Measurements from ENCODE around the gene NLRP5.
"Not testable (repeated sequence)": the region's sequence is repeated elsewhere in the genome, so short reads cannot be mapped to it uniquely, and the experiment has no call there.

The NLRP5 gene

DNA sequence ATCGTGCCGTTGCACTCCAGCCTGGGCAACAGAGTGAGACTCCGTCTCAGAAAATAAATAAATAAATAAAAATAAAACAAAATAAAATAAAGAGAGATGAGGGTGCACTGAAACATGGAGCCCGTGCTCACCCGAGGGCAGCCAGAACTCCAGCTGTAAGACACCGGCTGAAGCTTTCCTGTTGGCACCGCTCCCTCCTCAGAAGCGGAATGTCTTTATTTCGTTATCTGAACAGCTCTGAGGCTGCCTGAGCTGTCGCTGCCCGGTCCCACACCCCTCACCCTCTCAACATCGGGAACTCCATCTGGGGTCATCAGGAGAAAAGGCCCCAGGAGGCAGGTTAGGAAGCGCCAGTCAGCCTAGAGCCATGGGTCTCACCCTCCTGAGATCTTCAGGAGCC is 110.1 kb downstream of the NLRP5 start:
- no peak for DNase-seq (ENCODE audit: low read depth)
- TF ChIP-seq, protein P1, sequence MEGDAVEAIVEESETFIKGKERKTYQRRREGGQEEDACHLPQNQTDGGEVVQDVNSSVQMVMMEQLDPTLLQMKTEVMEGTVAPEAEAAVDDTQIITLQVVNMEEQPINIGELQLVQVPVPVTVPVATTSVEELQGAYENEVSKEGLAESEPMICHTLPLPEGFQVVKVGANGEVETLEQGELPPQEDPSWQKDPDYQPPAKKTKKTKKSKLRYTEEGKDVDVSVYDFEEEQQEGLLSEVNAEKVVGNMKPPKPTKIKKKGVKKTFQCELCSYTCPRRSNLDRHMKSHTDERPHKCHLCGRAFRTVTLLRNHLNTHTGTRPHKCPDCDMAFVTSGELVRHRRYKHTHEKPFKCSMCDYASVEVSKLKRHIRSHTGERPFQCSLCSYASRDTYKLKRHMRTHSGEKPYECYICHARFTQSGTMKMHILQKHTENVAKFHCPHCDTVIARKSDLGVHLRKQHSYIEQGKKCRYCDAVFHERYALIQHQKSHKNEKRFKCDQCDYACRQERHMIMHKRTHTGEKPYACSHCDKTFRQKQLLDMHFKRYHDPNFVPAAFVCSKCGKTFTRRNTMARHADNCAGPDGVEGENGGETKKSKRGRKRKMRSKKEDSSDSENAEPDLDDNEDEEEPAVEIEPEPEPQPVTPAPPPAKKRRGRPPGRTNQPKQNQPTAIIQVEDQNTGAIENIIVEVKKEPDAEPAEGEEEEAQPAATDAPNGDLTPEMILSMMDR (IDR thresholded peaks at IDR 0.05; ENCODE audit: low read depth, low read length, missing control alignments), result no peak
- in situ Hi-C loops (cut with HindIII; ENCODE audit: low sequenced_read_pairs), result no loop called here
- H3K4me3 ChIP-seq (ENCODE audit: low read depth, low read length), result no peak overlapping the region

DNA sequence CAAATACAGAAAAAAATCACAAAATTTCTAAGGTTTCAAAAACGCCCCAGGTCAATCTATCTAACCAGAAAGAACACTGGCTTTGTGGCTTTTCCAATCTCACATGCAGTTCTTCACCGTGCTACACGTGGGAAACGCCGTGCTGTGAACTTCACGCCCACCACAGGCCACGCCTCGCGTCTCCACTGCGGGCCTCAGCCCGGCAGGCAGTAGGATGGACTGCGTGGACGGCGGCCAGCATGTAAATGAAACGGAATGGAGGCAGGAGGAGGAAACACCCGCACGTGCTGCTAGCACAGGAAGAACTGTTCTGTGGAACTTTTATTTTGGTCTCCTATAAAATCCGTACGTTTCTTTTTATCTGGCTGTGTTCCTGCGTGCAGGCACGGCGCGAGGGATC is 110.7 kb downstream of the NLRP5 start:
- H3K4me3 ChIP-seq (ENCODE audit: low read depth, low read length), result no peak overlapping the region
- TF ChIP-seq, protein P1 (IDR thresholded peaks at IDR 0.05; ENCODE audit: low read depth, low read length, missing control alignments), result no peak
- in situ Hi-C loops (cut with HindIII; ENCODE audit: low sequenced_read_pairs), result no loop called here
- no peak for DNase-seq (ENCODE audit: low read depth)

DNA sequence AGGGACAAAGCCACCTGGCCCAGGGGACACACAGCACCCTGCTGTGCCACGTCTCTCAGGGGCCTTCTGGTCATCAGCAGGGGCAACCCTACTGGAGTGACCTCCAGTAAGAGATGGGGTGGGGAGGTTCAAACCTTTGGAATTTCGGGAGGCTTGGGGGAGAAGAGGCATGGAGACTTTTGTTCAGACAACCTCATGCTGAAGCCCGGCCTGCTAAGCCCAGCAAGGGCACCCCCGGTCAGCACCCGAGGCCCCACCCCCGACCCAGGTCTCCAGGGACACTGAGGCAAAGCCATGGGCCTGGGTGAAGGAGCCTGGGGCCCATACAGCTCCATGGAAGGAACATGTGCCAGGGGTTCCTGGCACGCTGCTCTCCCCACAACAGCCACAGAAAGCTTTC is 111.2 kb downstream of the NLRP5 start:
- no peak for DNase-seq (ENCODE audit: low read depth)
- no peak overlapping the region for H3K4me3 ChIP-seq (ENCODE audit: low read depth, low read length)
- TF ChIP-seq, protein P1 (IDR thresholded peaks at IDR 0.05; ENCODE audit: low read depth, low read length, missing control alignments), result no peak
- in situ Hi-C loops (cut with HindIII; ENCODE audit: low sequenced_read_pairs), result no loop called here

DNA sequence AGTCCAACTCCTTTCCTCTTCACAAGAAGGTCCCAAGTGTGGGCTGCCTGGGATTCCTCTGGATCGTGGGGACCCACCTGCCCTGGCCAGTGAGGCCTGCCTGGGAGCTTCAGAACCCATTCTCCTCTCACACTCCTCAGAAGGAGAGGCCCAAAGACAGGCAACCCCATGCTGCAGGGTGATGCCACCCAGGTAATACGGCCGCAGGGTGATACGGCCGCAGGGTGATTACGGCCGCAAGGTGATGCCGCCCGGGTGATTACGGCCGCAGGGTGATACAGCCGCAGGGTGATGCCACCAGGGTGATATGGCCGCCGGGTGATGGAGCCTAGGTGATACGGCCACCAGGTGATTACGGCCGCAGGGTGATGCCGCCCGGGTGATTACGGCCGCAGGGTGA is 111.7 kb downstream of the NLRP5 start:
- DNase-seq (ENCODE audit: low read depth); H3K4me3 ChIP-seq (ENCODE audit: low read depth, low read length); in situ Hi-C loops (cut with HindIII; ENCODE audit: low sequenced_read_pairs): not testable (repeated sequence)

DNA sequence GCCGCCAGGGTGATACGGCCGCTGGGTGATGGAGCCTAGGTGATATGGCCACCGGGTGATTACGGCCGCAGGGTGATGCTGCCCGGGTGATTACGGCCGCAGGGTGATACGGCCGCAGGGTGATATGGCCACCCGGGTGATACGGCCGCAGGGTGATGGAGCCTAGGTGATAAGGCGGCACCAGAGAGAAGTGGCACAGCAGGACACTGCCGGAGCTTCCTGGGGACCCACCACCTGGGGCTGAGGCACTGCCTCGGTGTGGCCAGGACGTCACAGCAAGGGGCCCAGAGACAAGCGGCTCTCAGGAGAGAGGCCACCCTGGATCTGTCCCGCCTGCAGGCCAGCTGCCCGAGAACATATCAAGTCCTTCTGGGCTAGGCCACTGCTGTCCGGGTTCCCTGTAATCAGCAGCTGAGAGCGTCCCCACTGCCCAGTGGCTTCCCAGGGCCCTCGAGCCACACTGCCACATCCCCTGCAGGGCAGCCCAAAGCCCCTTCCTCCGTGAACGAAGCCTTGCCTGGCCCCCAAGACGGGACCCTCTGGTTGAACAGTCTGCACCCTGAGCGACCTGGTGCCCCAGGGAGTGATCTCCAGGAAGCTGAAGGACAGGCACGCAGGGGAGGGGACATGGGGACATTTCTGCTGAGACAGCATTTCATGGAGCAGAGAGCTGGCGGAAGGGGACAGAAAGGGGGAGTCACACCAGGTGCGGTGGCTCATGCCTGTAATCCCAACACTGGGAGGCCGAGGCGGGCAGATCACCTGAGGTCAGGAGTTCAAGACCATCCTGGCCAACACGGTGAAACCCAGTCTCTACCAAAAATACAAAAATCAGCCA is 112.4 kb downstream of the NLRP5 start:
- DNase-seq (ENCODE audit: low read depth), result no peak
- H3K4me3 ChIP-seq (ENCODE audit: low read depth, low read length), result no peak overlapping the region
- in situ Hi-C loops (cut with HindIII; ENCODE audit: low sequenced_read_pairs), result no loop called here
- TF ChIP-seq, protein P1 (IDR thresholded peaks at IDR 0.05; ENCODE audit: low read depth, low read length, missing control alignments), result no peak

DNA sequence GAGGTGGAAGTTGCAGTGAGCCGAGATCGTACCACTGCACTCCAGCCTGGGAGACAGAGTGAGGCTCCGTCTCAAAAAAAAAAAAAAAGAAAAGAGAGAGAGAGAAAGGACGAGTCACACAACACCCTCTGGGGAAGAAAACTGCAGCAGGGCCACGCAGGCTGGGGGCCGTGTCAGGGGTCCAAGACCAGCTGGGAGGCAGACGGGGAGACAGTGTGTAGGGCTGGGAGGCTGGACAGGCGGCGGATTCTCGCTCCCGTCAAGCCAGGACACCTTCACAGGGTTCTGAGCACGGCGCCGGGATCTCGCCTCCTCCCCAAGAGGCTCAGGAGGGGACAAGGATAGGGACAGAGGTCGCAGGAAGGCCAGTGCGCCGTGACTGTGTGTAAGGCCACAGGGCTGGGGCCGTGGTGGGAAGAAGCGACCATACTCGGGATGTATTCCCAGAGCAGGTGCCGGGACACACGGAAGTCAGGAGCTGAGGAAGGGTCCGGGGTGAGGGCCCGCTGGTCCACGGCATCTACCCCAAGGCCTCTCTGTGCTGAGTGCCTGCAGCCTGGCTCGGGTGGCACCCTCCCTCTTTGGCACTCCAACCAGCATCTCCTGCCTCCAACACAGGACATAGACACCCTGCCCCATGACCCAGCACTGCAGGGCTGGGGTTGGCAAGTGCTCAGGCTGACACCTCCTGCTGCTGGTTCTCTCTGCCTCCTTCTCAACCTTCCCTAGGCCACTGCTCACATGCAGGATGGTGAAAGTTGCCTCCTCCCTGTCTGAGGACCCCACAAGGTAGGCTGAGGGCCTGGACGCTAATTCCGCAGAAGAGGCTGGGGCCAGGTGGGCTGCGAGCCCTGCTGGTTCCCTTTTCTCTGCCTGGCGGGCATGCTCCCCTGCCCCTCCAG is 113.3 kb downstream of the NLRP5 start:
- H3K4me3 ChIP-seq (ENCODE audit: low read depth, low read length), result no peak overlapping the region
- in situ Hi-C loops (cut with HindIII; ENCODE audit: low sequenced_read_pairs), result no loop called here
- TF ChIP-seq, protein P1 (IDR thresholded peaks at IDR 0.05; ENCODE audit: low read depth, low read length, missing control alignments), result no peak
- no peak for DNase-seq (ENCODE audit: low read depth)

DNA sequence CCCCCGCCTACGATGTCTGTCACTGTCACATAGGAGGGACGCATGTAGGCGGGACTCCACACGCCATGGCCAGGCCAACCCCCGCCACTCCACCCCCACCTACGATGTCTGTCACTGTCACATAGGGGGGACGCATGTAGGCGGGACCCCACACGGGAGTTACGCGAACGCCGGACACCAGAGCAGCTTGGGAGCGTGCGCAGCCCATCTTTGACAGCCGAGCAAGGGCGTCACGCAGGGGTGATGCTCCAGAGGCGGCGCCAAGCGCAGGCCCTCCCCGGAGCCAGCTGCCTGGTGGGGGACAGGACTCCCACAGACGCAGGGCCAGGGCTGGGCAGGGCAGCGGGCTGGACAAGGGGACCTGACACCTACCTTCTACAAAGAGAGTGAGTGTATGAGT is 114.5 kb downstream of the NLRP5 start:
- TF ChIP-seq, protein P1 (IDR thresholded peaks at IDR 0.05; ENCODE audit: low read depth, low read length, missing control alignments), result no peak
- DNase-seq (ENCODE audit: low read depth), result no peak
- no peak overlapping the region for H3K4me3 ChIP-seq (ENCODE audit: low read depth, low read length)
- in situ Hi-C loops (cut with HindIII; ENCODE audit: low sequenced_read_pairs), result no loop called here

All from astrocyte of the cerebellum (primary cell).